HFF-Myc (cell line): ENCODE measurements around the gene POLA2.

ENCODE experiments used
- DNase-seq: peaks from one replicate; pipeline ENCODE4 v3.0.0-alpha.2; 2011; ENCODE audit warnings: low read depth; ENCODE audit errors: extremely low read depth
- H3K4me3 ChIP-seq: replicated peaks from 2 replicates; pipeline ENCODE4 v1.5.1; 2011; ENCODE audit warnings: low read depth, mild to moderate bottlenecking, control low read depth, low read length
- TF ChIP-seq, protein P1 (sequence below): IDR thresholded peaks from 2 replicates; pipeline ENCODE4 v1.5.1; 2012; ENCODE audit warnings: mild to moderate bottlenecking, low read depth, low read length, control low read depth; ENCODE audit errors: missing control alignments

The POLA2 gene

DNA sequence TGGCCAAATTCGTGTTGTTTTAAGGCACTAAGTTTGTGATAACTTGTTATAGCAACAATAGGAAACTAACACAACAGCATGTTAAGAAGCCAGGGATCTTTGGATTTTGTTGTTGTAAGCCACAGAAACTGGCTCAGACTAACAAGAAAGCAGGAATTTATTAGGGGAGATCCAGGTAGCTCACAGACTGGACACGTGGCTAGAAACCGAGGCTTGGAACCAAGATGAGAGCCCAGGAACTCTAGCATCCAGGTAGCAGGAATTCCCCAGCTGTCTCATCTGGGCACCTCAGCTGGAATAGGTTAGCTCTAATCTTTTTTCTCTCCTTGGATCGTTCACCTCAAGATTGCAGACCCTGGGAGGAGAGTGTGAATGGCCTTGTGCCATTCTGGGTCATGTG lies 24.9 kb downstream of the POLA2 start:
- DNase-seq: no peak
- H3K4me3 ChIP-seq: no peak overlapping the region
- TF ChIP-seq, protein P1, sequence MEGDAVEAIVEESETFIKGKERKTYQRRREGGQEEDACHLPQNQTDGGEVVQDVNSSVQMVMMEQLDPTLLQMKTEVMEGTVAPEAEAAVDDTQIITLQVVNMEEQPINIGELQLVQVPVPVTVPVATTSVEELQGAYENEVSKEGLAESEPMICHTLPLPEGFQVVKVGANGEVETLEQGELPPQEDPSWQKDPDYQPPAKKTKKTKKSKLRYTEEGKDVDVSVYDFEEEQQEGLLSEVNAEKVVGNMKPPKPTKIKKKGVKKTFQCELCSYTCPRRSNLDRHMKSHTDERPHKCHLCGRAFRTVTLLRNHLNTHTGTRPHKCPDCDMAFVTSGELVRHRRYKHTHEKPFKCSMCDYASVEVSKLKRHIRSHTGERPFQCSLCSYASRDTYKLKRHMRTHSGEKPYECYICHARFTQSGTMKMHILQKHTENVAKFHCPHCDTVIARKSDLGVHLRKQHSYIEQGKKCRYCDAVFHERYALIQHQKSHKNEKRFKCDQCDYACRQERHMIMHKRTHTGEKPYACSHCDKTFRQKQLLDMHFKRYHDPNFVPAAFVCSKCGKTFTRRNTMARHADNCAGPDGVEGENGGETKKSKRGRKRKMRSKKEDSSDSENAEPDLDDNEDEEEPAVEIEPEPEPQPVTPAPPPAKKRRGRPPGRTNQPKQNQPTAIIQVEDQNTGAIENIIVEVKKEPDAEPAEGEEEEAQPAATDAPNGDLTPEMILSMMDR: no peak

DNA sequence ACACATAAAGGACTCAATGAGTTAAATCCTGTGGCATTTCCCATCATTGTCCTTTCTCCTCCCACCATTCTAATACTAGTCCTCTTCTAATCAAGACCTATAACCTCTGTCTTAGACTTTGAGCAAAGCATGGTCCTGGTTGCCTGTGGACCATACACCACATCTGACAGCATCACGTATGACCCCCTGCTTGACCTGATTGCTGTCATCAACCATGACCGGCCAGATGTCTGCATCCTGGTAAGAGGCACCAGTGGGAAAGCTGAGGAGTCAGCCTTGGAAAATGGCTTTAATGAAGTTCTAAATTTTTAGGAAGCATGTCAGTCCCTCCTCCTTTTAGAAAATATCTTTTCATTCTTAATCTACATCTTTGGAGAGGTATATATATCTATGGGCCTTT lies 25.8 kb downstream of the POLA2 start:
- TF ChIP-seq, protein P1: no peak
- no peak for DNase-seq

DNA sequence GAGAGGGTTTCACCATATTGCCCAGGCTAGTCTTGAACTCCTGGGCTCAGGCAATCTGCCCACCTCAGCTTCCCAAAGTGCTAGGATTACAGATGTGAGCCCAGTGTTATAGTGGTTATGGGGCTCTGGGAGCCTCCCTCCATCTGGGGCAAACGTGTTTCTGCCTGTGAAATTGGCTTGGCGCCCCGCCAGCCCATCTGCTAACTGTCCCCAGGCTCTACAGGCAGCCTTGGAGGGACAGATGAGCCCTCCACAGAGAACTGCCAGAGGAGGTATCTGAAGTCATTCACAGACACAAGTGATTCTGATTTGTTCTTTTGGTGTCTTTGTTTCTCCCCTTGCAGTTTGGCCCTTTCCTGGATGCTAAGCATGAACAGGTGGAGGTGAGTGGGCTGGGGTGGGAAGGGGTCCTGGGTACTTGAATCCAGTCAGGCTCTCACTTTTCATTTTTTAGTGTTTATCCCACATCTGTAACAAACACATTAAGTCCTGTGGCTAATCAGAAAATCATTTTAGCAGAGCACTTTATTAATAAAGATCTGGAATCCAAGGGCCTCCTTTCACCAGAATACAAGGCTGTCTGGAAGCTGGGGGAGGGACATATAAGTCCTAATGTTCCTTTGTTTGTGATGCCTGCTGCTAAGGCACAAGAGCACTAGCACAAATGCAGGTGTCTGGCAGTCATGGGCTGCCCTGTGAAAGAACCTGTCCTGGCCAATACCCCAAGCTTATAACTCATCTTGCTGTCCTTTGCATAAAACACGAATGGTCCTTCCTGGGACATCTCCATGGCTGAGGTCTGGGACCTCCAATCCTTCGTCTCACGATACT lies 27.2 kb downstream of the POLA2 start:
- DNase-seq: peak; percentile 84
- TF ChIP-seq, protein P1: no peak
- H3K4me3 ChIP-seq: no peak overlapping the region

More for the DNA sequence above, 25.8 kb downstream of the POLA2 start:
- no peak overlapping the region for H3K4me3 ChIP-seq

DNA sequence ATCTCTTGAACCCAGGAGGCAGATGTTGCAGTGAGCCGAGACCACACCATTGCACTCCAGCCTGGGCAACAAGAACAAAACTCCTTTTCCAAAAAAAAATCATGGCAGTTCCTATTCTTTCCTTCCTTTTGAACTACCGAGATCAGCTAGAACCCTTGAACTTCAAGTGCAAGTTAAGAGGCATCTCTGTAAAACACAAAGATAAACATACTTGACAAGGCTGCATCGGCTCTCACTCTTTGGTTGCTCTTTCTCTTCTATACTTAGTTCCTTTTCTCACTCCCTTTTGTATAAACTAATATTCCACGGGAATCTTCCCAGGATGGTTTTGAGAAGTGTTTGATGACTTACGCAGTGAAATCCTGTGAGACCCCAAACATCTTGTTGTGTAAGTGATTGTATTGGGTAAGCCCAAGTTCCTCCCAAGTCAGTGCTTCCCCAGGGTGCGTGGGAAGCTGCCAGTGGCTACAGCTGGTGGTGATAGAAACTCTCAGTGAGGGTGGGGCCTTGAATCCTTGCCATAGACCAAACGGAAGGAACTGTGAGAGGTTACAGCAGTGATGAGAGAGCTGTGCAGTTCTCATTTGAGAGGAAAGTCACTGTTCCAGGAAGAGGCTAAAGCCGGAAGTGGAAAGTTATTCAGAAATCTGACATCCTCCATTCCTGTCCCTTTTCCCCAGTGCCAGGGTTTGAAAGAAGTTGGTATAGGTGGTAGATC lies 28.8 kb downstream of the POLA2 start:
- DNase-seq: peak; percentile 89
- TF ChIP-seq, protein P1: no peak
- no peak overlapping the region for H3K4me3 ChIP-seq

DNA sequence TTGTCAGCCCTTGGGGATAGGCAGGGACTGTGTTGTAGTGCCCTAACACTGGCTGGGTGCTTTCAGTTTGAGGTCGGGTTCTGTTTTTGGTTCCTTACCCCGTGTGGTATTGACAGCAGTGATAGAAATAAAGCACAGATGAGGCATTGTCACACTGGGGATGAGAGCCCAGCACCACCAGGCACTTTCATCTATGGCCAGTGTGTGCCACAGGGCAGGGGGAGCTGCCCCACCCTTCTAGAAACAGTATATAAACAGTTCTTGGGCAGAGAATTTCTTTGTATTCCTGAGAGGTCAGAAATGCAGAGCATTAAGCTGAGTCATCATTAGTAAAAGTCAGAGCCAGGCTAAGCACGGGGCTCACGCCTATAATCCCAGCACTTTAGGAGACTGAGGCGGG lies 29.9 kb downstream of the POLA2 start:
- peak overlapping the region; percentile 5; the same call in 1 of the 2 replicates for H3K4me3 ChIP-seq
- DNase-seq: no peak
- TF ChIP-seq, protein P1: no peak

DNA sequence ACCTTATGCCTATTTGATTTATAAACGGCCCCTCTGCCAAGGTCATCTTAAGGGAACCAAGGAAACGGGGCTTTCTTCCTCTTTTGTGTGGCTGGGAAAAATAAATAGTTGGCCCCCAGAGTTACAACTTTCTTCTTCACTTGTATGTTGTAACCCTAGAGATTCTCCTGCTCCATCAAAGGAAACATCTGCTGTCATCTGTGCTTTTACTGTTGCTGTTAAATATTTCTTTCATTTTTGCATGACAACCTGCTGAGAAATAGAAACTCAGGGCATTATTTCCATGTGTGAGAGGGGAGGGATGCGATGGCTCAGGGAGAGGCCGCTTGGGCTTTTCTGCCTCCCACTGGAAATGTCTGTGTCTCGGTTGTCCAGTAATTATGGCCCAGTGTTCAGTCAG lies 31.1 kb downstream of the POLA2 start:
- TF ChIP-seq, protein P1: no peak
- no peak overlapping the region for H3K4me3 ChIP-seq
- DNase-seq: no peak
